ENCODE measurements around the gene ZFAND6. TPM values are rescaled to one million over a fixed set of nuclear protein-coding genes. Genes with fewer than 3 reads are reported as not detected.
"Not testable (repeated sequence)": the region's sequence is repeated elsewhere in the genome, so short reads cannot be mapped to it uniquely, and the experiment has no call there.

The ZFAND6 gene
- total RNA-seq, 1 donor from 2014 or later = 36.4 TPM

- not testable (repeated sequence) for DNase-seq (ENCODE audit: low spot score)
Observed at GRCh38 chr15:80045219-80045618, 14.3 kb upstream of the ZFAND6 start.

GRCh38 chr15:80049046-80049445, 10.4 kb upstream of the ZFAND6 start:
- no peak for ATAC-seq
- DNase-seq (ENCODE audit: low spot score) = no peak

More at GRCh38 chr15:80045219-80045618, 14.3 kb upstream of the ZFAND6 start:
- ATAC-seq = not testable (repeated sequence)

- DNase-seq (ENCODE audit: low spot score) (no peak), ATAC-seq (no peak)
Observed at GRCh38 chr15:80052597-80053304, 6.7 kb upstream of the ZFAND6 start.

- ATAC-seq (no peak), DNase-seq (ENCODE audit: low spot score) (no peak)
Observed at GRCh38 chr15:80055933-80056332, 3.5 kb upstream of the ZFAND6 start.

GRCh38 chr15:80058044-80058443, 1.4 kb upstream of the ZFAND6 start:
- no peak for ATAC-seq
- no peak for DNase-seq (ENCODE audit: low spot score)

GRCh38 chr15:80059786-80060355, 395 bp downstream of the ZFAND6 start:
- ATAC-seq (peak; percentile 75), DNase-seq (ENCODE audit: low spot score) (no peak)

- DNase-seq (ENCODE audit: low spot score) = peak; percentile 55
- ATAC-seq = no peak
Observed at GRCh38 chr15:80060356-80061006, 1.0 kb downstream of the ZFAND6 start.

GRCh38 chr15:80061582-80061981, 2.1 kb downstream of the ZFAND6 start:
- DNase-seq (ENCODE audit: low spot score) (no peak), ATAC-seq (no peak)

- DNase-seq (ENCODE audit: low spot score) (no peak), ATAC-seq (no peak)
Observed at GRCh38 chr15:80066912-80067311, 7.4 kb downstream of the ZFAND6 start.

GRCh38 chr15:80068578-80068977, 9.1 kb downstream of the ZFAND6 start:
- ATAC-seq (no peak), DNase-seq (ENCODE audit: low spot score) (no peak)

GRCh38 chr15:80070840-80071239, 11.4 kb downstream of the ZFAND6 start:
- no peak for DNase-seq (ENCODE audit: low spot score)
- peak; percentile 14 for ATAC-seq

GRCh38 chr15:80071652-80072051, 12.2 kb downstream of the ZFAND6 start:
- DNase-seq (ENCODE audit: low spot score) (no peak), ATAC-seq (peak; percentile 45)

- ATAC-seq = peak; percentile 92
- DNase-seq (ENCODE audit: low spot score) = no peak
Observed at GRCh38 chr15:80072285-80072994, 13.0 kb downstream of the ZFAND6 start.

GRCh38 chr15:80073197-80073596, 13.7 kb downstream of the ZFAND6 start:
- ATAC-seq (no peak), DNase-seq (ENCODE audit: low spot score) (no peak)

- no peak for DNase-seq (ENCODE audit: low spot score)
Observed at GRCh38 chr15:80076321-80077318, 17.1 kb downstream of the ZFAND6 start.

GRCh38 chr15:80081390-80081789, 21.9 kb downstream of the ZFAND6 start:
- ATAC-seq (no peak), DNase-seq (ENCODE audit: low spot score) (no peak)

More at GRCh38 chr15:80076321-80077318, 17.1 kb downstream of the ZFAND6 start:
- ATAC-seq = peak; percentile 52

GRCh38 chr15:80087104-80087503, 27.6 kb downstream of the ZFAND6 start:
- ATAC-seq = no peak

GRCh38 chr15:80090041-80090440, 30.6 kb downstream of the ZFAND6 start:
- no peak for ATAC-seq
- no peak for DNase-seq (ENCODE audit: low spot score)

More at GRCh38 chr15:80087104-80087503, 27.6 kb downstream of the ZFAND6 start:
- DNase-seq (ENCODE audit: low spot score) = no peak

- DNase-seq (ENCODE audit: low spot score) (no peak), ATAC-seq (no peak)
Observed at GRCh38 chr15:80090879-80091503, 31.5 kb downstream of the ZFAND6 start.

Measured in left lobe of liver (tissue), 2 donors.